ENCODE data around the gene PEX14. TPM values are rescaled to one million over a fixed set of nuclear protein-coding genes. Genes with fewer than 3 reads are reported as not detected.

The PEX14 gene
- total RNA-seq, 6 experiments from 2014 or later = 10.5 to 26.5 (median 16.5) TPM

- H3K27ac ChIP-seq = no peak overlapping the region
- DNase-seq (no peak), ATAC-seq (no peak)
- WGBS (ENCODE audit: insufficient coverage, low coverage, low lambda C conversion rate, missing lambda C conversion rate) = 45% methylated on average over 7 of the region's 10 CpGs
- TF ChIP-seq POLR2A (IDR thresholded peaks at IDR 0.05) = no peak
- TF ChIP-seq, protein P1, sequence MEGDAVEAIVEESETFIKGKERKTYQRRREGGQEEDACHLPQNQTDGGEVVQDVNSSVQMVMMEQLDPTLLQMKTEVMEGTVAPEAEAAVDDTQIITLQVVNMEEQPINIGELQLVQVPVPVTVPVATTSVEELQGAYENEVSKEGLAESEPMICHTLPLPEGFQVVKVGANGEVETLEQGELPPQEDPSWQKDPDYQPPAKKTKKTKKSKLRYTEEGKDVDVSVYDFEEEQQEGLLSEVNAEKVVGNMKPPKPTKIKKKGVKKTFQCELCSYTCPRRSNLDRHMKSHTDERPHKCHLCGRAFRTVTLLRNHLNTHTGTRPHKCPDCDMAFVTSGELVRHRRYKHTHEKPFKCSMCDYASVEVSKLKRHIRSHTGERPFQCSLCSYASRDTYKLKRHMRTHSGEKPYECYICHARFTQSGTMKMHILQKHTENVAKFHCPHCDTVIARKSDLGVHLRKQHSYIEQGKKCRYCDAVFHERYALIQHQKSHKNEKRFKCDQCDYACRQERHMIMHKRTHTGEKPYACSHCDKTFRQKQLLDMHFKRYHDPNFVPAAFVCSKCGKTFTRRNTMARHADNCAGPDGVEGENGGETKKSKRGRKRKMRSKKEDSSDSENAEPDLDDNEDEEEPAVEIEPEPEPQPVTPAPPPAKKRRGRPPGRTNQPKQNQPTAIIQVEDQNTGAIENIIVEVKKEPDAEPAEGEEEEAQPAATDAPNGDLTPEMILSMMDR (IDR thresholded peaks at IDR 0.05) = no peak
- peaks cover 0 to 39% (median 14%) of the 10 kb centered on the region in 4 donors for H3K4me1 ChIP-seq
- no peaks in the 10 kb centered on the region for H3K9me3 ChIP-seq
- intact Hi-C loops (cut with DNase I) = loop anchor here in 1 of 2 donors (5.0 kb wide), 1 partner anchor 63 kb away; the partner anchor contains the start of gene CENPS
- H3K36me3 ChIP-seq = peaks cover 0 to 10% (median 0%) of the 10 kb centered on the region in 4 donors
- no peak overlapping the region for H3K4me3 ChIP-seq
- H3K27me3 ChIP-seq = no peaks in the 10 kb centered on the region
These were observed 20.7 kb downstream of the PEX14 start for GRCh38 chr1:10495475-10495817.

DNA sequence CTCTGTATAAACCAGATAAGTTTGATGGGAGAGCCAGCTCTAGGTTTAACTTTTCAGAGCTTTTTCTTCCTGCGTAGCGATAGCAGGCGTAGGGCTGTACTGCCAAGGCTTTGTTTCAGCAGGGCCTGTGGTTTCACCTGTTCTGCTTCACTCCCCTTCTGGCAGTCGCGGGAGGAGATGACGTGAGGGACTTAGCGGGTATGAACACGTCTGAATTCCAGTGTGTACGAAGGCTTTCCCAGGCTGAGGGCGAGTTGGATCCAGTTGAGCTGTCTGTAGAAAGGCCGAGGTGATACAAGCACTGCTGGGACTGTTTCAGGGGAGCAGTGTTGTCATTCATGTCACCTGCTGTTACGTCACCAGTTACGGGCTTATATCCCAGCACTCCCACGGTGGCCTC is 21.2 kb downstream of the PEX14 start:
- DNase-seq (no peak), ATAC-seq (no peak)
- WGBS (ENCODE audit: insufficient coverage, low coverage, low lambda C conversion rate, missing lambda C conversion rate) = 50% methylated on average over 12 of the region's 14 CpGs
- TF ChIP-seq, protein P1 (IDR thresholded peaks at IDR 0.05) = no peak
- no peak for TF ChIP-seq POLR2A (IDR thresholded peaks at IDR 0.05)
- Histone ChIP-seq H3K36me3 (peaks cover 0 to 10% (median 0%) of the 10 kb centered on the region in 4 donors), H3K4me3 (no peak overlapping the region), H3K27me3 (no peaks in the 10 kb centered on the region), H3K9me3 (no peaks in the 10 kb centered on the region), H3K27ac (no peak overlapping the region), H3K4me1 (peaks cover 0 to 34% (median 11%) of the 10 kb centered on the region in 4 donors)
- intact Hi-C loops (cut with DNase I) = loop anchor here in 1 of 2 donors (5.0 kb wide), 1 partner anchor 64 kb away; the partner anchor contains the start of gene CENPS

DNA sequence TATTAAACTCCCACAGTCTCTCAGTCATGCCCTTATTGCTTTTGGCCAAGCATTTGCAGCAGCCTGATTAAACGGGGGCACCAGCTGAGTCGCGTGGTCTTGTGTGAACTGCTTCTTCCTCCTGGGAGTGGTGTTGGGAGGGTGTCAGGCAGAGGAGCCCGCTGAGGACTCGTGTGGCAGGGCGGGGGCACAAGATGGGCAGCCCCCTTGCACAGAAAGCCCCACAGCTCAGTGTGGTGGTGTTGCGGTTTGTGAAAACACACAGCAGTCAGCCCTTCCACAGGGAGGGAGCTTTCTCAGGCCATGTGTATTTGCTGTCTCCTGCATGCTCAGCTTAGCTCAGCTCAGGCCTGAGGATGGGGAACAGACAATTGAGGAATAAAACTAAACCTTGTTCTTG is 22.4 kb downstream of the PEX14 start:
- WGBS (ENCODE audit: insufficient coverage, low coverage, low lambda C conversion rate, missing lambda C conversion rate) = 91% methylated on average over 4 of the region's 7 CpGs
- no peak for TF ChIP-seq POLR2A (IDR thresholded peaks at IDR 0.05)
- TF ChIP-seq, protein P1 (IDR thresholded peaks at IDR 0.05) = no peak
- ATAC-seq (no peak), DNase-seq (no peak)
- Histone ChIP-seq H3K4me1 (peaks cover 0 to 23% (median 7%) of the 10 kb centered on the region in 4 donors), H3K9me3 (no peaks in the 10 kb centered on the region), H3K36me3 (peaks cover 0 to 10% (median 0%) of the 10 kb centered on the region in 4 donors), H3K27me3 (no peaks in the 10 kb centered on the region), H3K4me3 (no peak overlapping the region), H3K27ac (no peak overlapping the region)
- intact Hi-C loops (cut with DNase I) = loop anchor here in 1 of 2 donors (5.0 kb wide), 1 partner anchor 65 kb away; the partner anchor contains the start of gene CENPS

DNA sequence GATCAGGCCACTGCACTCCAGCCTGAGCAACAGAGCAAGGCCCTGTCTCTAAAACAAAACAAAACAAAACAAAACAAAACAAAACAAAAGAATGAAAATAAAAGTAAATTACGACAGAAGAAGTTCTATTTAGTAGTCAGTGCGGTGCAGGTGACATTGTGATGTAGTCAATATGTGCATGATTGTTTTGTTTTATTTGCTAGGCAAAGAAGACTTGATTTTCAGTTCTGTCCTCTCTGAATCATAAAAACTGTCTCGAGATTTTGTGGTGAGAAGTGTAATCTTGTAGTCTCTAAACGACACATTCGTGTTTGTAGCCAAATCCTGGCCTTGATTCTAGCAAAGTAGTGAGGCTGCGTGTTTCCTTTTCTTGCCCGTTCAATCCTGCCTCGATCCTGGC is 23.5 kb downstream of the PEX14 start:
- DNase-seq = no peak
- 65% methylated on average over 5 of the region's 8 CpGs for WGBS (ENCODE audit: insufficient coverage, low coverage, low lambda C conversion rate, missing lambda C conversion rate)
- intact Hi-C loops (cut with DNase I) = loop anchor here in 1 of 2 donors (5.0 kb wide), 1 partner anchor 66 kb away; the partner anchor contains the start of gene CENPS

More for the DNA sequence above, 23.5 kb downstream of the PEX14 start:
- H3K36me3 ChIP-seq = peaks cover 0 to 10% (median 0%) of the 10 kb centered on the region in 4 donors
- H3K27me3 ChIP-seq = no peaks in the 10 kb centered on the region
- H3K4me3 ChIP-seq = no peak overlapping the region
- no peak overlapping the region for H3K27ac ChIP-seq
- H3K4me1 ChIP-seq = peaks cover 0 to 13% (median 4%) of the 10 kb centered on the region in 4 donors
- no peaks in the 10 kb centered on the region for H3K9me3 ChIP-seq
- no peak for TF ChIP-seq POLR2A (IDR thresholded peaks at IDR 0.05)
- TF ChIP-seq, protein P1 (IDR thresholded peaks at IDR 0.05) = no peak
- no peak for ATAC-seq
